ENCODE results near the gene TSHR.

Gene TSHR

DNA sequence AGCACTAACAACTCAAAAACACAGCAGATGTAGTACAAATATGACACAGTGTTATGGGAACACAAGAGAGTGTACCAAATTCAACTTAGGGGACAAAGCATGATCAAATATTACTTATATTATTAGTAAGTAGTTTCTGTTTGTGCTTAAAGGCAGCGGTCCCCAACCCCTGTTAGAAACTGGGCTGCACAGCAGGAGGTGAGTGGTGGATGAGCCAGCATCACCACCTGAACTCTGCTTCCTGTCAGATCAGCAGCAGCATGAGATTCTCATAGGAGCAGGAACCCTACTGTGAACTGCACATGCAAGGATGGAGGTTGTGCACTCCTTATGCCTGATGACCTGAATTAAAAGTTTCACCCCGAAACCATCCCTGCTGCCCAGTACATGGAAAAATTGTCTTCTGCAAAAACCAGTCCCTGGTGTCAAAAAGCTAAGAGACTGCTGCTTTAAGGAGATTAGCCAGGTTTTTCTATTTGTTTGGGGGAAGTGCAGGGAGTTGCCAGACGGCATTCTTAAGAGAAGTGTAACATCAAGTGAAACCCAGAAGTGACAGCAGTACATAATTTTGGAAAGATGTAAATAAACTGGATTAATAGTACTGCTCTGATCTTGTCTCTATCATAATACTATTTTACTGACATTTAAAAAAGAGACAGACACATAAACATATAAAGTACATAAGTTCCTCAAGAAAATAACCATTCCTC is 238.7 kb downstream of the TSHR start:
- FAIRE-seq, result peak; percentile 5
